ENCODE data around the gene ZNF343.

DNA sequence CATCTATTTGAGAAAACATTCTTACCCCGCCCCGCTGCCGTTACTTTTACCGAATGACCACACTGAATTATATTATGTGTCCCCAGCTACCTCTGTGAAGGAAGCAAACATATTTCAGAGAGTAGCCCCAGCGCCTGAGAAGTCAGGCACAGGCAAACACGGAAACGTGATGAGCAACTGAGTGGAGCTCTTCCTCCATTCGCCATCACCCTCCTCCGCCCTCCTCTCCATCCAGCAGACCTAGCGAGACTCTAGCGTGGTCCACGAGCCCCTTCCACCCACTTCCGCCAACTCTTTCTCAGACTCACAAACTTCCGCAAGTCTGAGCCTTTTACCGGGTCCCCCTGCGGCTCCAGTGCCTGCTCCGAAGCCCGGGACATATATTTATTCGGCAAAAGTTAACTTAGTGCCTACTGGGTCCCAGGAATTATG, 38.7 kb downstream of the ZNF343 start:
- TF ChIP-seq, protein P1, sequence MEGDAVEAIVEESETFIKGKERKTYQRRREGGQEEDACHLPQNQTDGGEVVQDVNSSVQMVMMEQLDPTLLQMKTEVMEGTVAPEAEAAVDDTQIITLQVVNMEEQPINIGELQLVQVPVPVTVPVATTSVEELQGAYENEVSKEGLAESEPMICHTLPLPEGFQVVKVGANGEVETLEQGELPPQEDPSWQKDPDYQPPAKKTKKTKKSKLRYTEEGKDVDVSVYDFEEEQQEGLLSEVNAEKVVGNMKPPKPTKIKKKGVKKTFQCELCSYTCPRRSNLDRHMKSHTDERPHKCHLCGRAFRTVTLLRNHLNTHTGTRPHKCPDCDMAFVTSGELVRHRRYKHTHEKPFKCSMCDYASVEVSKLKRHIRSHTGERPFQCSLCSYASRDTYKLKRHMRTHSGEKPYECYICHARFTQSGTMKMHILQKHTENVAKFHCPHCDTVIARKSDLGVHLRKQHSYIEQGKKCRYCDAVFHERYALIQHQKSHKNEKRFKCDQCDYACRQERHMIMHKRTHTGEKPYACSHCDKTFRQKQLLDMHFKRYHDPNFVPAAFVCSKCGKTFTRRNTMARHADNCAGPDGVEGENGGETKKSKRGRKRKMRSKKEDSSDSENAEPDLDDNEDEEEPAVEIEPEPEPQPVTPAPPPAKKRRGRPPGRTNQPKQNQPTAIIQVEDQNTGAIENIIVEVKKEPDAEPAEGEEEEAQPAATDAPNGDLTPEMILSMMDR (IDR thresholded peaks at IDR 0.05; ENCODE audit: low read depth, low read length), result no peak
- TF ChIP-seq, protein P2, sequence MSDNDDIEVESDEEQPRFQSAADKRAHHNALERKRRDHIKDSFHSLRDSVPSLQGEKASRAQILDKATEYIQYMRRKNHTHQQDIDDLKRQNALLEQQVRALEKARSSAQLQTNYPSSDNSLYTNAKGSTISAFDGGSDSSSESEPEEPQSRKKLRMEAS (IDR thresholded peaks at IDR 0.05; ENCODE audit: low read depth, low read length), result peak; percentile 33; the same call in 1 of the 2 replicates
- no peak for TF ChIP-seq POLR2A (IDR thresholded peaks at IDR 0.05; ENCODE audit: extremely low read depth, insufficient read length)

Measured in NB4 (cell line).